HG02852 (cell line): ENCODE results near the gene CEP95.

Experiments used
- ATAC-seq: cut with Tn5 transposase; IDR thresholded peaks from one replicate; pipeline ENCODE4 v1.9.1; 2021; ENCODE audit warnings: mild to moderate bottlenecking, moderate library complexity; ENCODE audit not compliant: unreplicated experiment

Gene CEP95

GRCh38 chr17:64496348-64496785 lies 10.4 kb upstream of the CEP95 start:
- no peak for ATAC-seq

DNA sequence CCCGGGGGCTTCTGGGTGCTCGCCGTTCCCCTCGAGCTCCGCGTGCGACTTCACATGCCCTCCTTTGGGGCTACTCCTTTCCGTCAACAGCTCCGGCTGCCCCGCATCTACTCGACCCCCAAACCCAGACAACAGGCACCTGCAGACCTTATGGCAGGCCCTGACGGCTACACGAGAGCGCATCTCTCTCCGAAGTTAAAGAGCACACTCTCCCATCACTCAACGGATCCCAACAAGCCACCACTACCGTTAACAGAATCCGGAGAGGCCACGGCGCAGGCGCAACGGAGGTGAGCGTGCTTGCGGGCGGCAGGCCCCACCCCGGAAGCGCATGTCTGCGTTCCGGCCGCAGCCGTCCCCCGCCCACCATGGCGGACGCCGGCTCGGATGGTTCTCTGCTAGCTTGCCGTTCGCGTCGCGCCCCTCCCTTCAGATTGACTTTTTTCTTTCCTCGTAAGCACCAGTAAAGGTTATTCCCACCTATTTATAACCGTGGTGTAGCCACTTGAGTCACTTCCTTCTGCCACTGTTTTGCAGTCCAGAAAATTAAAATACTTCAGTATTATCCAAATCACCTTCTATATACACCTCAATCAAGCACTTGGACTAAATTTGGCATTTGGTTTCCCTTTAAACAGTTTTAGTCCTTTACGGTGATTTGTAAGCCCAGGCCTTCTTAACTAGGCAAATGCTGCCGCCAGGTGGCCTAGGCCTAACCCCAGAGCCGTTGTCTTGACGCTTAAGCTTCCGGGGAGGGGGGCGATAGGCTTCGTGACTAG lies 9.8 kb upstream of the CEP95 start, which contains the start of gene POLG2:
POLG2 (minus strand) TSS at position 269 of the 779 bp plus-strand sequence; CDS start at position 183, 86 bp downstream.
- ATAC-seq, result peak; percentile 87

DNA sequence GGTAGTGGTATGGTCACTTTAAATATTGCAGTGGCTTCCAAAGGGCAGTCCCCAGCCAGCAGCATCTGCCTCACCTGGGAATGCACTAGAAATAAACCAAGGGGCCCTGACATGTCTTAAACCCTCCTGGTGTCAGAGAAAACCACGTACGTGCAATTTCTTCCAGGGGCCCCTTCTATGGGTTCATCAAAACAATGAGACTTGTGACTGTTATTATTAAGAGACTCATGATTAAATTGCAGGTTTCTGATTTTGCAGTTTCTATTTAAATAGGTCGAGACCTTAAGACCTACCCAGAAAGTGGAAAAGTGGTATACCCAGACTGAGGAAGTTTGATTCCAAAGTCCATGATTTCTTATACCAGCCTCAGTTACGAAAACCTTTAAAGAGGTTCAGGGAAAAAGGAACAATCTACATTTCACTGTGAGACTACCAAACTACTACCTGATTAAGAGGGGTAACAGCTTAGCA lies 9.2 kb upstream of the CEP95 start:
- no peak for ATAC-seq

DNA sequence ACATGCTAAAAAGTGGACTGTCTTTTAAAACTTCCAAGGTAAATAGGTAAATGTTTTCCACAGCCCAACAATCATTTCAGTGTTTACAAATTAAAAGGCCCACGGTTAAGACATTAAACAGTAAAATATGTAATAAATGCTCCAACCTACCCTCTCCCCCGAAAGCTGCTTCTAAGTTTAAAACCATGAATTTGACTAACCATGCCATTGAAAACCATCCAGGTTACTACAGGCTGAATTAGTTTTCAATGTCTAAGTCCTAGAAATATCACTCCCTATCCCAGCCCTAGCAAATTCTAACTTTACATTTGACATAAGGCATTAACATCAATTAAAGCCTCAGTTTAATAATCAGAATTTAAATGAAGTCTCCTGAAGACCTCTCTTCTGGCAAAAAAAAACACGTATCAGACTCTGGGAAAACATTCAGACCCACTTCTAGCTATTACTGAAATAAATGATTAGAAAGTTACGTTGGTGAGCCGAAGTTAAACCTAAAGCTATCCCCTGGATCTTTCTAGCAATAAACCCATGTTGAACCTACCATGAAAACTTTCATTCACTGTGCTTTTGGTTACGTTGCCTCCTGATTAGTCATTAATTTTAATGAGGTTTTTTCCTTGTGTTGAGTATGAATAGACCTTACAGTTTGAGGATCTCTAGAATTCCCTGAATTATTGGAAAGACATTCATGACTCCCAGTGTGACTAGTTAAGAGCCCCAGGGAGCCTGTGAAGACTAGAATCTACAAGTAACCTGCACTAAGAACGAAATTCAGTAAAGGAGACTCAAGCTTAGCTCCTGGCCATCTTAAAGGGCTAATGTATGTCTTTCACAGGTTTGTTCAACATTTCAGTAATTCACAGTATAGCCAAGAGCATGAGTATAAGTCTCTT lies 8.2 kb upstream of the CEP95 start:
- no peak for ATAC-seq

- no peak for ATAC-seq
These were observed 6.8 kb upstream of the CEP95 start for GRCh38 chr17:64499805-64500486.

DNA sequence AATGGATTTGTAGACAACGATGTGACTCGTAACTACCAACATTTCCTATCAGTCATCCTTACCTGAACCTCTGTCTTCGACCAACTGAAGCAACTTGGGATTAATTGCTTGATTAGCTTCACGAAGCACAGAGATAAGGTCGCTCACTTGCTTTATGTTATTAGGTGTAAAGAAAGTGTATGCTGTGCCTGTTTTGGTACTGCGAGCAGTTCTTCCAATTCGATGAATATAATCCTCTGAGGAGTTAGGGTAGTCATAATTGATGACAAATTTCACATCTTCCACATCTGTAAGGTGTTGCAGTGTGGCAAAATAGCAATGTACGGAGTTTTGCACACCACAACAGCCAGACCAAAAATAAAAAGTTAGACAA lies 6.3 kb upstream of the CEP95 start:
- no peak for ATAC-seq

GRCh38 chr17:64500862-64501765 lies 5.7 kb upstream of the CEP95 start:
- ATAC-seq, result no peak

DNA sequence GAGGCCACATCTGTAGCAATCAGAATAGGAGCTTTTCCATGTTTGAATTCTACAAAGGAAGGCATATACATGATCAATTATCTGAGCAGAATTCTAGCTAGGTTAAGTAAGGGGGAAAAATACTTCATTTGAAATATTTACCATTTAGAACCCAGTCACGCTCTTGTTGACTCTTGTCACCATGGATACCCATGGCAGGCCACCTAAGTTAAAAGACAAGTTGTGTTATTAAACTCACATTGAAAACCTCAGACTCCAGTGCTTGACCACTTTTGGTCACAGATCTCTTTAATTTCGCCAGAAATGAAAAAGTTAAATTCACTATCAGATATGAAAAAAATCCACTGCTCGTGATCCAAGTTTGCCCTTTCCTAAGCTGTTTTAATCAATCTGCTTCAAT lies 4.8 kb upstream of the CEP95 start:
- ATAC-seq, result no peak

GRCh38 chr17:64502809-64503208 lies 4.0 kb upstream of the CEP95 start:
- ATAC-seq, result no peak

GRCh38 chr17:64503341-64503740 lies 3.4 kb upstream of the CEP95 start:
- no peak for ATAC-seq

- ATAC-seq, result no peak
These were observed 2.7 kb upstream of the CEP95 start for GRCh38 chr17:64503821-64504768.

GRCh38 chr17:64504769-64505339 lies 1.9 kb upstream of the CEP95 start:
- no peak for ATAC-seq

- ATAC-seq, result peak; percentile 27
These were observed 1.2 kb upstream of the CEP95 start for GRCh38 chr17:64505340-64506200.

DNA sequence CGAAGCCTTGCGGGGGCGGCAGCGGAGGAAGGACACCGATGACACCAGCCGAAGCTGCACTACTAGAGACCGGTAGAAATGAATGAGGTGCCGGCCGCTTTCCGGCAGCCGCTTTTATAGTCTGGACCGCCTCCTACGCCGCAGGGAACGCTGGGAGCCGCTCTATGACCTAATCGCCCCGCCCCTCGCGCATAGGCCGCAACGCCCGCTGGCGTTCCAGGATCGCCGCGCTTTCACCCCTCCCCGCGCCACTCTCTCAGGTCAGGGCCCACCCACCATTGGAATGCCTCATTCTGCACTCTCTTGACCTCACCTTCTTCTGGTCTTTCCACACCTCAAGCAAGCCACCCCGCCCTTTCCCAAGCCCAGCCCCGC lies 589 bp upstream of the CEP95 start, which contains the start of gene DDX5:
DDX5 (minus strand) TSS at position 89 of the 375 bp plus-strand sequence. CDS start 170 bp downstream, outside the sequence.
- no peak for ATAC-seq

DNA sequence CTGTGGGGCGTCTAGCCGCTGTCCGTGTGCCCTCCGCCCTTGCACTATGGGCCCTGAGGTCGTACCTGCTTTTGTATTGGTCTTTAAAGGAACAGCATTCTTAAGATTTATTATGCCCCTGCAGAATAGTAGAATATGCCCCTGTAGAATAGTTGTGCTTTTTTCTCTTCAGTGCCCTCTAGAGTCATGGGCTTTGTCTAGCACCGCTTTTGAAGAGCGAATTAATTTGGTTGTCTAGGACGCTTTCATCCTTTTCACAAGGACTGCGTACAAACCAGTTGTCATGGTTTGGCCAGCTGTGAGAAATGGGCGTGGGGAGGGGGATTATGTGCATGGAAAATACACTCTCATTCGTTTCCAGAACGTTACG lies 621 bp downstream of the CEP95 start:
- ATAC-seq, result peak; percentile 20

- no peak for ATAC-seq
These were observed 1.9 kb downstream of the CEP95 start for GRCh38 chr17:64508683-64509082.

DNA sequence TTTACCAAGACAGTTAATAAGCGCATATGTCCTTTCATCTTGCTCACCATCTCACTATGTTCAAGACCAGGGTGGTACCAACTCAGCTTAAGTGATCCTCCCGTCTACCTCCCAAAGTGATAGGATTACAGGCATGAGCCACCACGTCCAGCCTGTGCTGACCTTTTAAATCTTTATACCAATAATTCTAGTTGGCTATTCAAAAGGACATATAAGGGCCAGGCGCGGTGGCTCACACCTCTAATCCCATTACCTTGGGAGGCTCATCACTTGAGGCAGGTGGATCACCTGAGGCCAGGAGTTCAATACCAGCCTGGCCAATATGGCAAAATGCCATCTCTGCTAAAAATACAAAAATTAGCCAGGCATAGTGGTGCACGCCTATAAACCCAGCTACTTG lies 2.4 kb downstream of the CEP95 start:
- no peak for ATAC-seq

DNA sequence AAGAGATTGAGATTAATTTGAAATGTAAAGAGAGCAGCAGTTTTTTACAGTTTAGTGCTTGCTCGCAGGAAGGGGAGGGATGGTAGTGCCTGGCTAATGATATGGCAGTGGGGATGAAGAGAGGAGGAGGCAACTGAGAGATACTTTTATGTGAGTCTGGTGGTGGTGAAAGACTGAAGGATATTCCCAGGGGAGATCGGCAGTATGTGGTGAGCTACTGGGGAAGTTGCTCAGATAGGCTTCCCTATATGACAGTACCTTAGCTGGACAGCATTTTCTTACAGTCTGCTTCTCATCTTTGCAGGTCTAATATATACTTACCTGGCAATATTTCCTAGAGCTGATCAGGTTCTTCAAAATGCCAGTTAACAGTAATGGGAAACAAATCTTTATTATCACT lies 8.6 kb downstream of the CEP95 start:
- ATAC-seq, result no peak
